Measurements from ENCODE around the gene ATP6V1F.

DNA sequence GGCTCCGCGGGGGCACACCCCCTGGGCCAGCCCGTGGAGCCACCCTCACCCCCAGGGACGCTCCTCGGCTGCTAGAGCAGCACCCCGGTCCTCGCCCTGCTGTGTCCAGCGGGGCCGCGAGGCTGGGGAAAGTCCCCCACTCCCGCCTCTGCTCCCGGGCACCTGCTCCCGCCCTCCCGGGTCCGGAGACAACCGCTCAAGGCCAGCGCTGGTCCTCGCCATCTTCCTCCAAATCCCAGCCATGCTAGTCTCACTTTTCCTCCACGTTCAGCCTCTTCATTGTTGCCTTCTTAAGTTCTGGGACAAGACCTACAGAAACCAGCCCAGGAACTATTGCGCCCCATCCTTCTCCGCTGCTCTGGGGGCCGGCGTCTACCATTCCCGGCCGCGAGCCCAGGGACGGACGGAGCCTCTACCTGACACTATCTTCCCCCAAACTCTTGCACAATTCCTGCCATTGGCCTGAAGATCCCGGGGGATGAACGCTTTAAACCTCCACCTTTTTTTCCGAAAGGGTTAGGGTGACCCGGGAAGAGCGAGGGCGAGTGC, 52.7 kb downstream of the ATP6V1F start:
- no peak for TF ChIP-seq EZH2 (IDR thresholded peaks at IDR 0.05; ENCODE audit: low read depth)
- TF ChIP-seq, protein P1, sequence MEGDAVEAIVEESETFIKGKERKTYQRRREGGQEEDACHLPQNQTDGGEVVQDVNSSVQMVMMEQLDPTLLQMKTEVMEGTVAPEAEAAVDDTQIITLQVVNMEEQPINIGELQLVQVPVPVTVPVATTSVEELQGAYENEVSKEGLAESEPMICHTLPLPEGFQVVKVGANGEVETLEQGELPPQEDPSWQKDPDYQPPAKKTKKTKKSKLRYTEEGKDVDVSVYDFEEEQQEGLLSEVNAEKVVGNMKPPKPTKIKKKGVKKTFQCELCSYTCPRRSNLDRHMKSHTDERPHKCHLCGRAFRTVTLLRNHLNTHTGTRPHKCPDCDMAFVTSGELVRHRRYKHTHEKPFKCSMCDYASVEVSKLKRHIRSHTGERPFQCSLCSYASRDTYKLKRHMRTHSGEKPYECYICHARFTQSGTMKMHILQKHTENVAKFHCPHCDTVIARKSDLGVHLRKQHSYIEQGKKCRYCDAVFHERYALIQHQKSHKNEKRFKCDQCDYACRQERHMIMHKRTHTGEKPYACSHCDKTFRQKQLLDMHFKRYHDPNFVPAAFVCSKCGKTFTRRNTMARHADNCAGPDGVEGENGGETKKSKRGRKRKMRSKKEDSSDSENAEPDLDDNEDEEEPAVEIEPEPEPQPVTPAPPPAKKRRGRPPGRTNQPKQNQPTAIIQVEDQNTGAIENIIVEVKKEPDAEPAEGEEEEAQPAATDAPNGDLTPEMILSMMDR (conservative IDR thresholded peaks at IDR 0.05) = no peak

Measured in PC-9 (cell line).